Ecto neural progenitor cell (in vitro differentiated cells): ENCODE measurements around the gene CRELD1.
"Not testable (repeated sequence)": the region's sequence is repeated elsewhere in the genome, so short reads cannot be mapped to it uniquely, and the experiment has no call there.

Source experiments
- DNase-seq: peaks from one replicate; pipeline ENCODE4 v3.0.0-alpha.2; 2018; ENCODE audit warnings: low spot score

The CRELD1 gene, protein sequence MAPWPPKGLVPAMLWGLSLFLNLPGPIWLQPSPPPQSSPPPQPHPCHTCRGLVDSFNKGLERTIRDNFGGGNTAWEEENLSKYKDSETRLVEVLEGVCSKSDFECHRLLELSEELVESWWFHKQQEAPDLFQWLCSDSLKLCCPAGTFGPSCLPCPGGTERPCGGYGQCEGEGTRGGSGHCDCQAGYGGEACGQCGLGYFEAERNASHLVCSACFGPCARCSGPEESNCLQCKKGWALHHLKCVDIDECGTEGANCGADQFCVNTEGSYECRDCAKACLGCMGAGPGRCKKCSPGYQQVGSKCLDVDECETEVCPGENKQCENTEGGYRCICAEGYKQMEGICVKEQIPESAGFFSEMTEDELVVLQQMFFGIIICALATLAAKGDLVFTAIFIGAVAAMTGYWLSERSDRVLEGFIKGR

DNA sequence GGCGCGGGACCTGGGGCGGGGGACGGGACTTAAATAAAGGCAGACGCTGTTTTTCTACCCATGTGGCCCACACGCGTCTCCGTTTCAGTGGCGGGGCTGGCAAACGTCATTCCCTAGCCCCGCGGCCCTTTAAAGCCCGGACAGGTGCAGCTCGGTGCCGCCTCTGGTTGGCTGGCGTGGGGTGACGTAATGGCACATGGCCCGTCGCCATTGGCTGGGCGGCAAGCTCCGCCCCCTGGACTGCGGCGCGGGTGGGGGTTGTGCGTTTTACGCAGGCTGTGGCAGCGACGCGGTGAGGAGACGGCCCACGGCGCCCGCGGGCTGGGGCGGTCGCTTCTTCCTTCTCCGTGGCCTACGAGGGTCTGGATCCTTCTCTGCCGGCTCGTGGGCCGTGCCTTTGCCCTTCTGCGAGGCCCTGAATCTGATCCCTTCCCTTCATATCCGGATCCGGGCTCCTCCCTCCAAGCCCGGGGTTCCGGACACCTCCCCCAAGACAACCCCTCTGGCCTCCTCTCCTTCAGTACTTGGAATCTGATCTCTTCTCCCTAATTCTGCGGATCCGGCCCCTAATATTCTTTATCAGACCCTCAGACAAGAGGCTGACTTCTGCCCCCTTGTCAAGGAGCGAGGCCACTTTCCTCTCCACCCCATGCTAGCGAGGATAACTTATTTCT is at the start of gene CRELD1:
CRELD1 (plus strand) TSS at position 274 of the 674 bp plus-strand sequence. CDS start 605 bp downstream, outside the sequence.
- peak; percentile 97 for DNase-seq

DNA sequence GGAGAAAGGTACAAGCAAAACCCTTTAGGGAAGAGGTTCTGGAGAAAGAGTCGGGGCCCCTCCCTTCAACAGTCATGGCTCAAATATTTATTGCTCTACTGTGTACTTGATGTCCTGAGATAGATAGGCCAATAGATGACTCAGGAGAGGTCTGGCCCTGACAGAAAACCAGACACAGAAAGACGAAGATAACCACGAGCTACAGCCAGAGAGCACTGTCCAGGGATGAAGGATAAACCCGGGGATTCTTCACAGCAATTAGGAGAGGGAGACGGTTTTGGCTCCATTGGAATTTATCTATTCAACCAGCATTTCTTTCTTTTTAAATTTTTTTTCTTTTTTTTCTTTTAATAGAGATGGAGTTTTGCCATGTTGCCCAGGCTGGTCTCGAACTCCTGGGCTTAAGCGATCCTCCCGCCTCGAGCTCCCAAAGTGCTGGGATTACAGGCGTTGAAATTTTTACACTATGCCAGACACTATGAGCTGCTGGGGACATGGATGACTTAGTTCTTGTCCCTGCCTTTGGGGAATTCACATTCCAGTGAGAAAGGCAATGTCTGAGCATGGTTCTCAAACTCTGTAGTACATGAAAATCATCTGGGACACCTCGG is 49.0 kb upstream of the CRELD1 start:
- DNase-seq = no peak

DNA sequence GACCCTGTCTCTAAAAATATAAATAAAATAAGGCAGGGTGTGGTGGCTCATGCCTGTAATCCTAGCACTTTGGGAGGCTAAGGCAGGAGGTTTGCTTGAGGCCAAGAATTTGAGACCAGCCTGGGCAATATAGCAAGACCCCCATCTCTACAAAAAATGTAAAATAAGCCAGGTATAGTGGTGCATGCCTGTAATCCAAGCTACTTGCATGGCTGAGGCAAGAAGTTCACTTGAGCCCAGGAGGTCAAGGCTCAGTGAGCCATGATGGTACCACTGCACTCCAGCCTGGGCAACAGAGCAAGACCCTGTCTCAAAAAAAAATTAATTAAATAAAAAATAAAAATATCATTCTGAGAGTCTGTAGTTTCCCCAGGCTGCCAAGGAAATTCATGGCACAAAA is 47.3 kb upstream of the CRELD1 start:
- DNase-seq = no peak

DNA sequence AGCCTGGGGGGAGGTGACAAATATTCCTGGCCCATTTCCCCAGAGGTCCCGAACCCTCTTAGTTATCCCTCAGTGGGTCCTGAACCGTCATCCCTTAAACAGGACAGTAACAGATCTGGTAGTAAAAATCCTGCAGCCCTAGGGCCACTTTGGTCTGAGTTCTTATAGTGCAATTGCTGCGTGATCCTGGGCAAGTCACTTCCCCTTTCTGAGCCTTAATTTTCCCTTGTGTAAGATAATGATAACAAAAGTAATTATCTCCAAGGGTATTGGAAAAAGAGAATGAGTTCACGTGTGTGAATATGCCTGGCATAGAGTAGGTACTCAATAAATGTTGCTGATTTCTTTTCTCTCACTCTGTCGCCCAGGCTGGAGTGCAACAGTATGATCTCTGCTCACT is 46.2 kb upstream of the CRELD1 start:
- no peak for DNase-seq

DNA sequence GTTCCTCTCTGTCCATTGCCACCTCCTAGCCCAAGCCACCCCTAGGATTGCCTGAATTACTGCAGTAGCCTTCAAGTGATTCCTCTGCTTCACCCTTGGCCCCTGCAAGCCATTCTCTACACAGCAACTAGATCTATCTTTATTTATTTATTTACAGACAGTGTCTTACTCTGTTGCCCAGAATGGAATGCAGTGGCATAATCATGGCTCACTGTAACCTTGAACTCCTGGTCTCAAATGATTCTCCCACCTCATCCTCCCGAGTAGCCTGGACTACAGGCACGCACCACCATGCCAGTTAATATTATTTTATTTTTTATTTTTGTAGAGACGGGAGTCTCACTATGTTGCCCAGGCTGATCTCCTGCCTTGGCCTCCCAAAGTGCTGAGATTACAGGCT is 45.1 kb upstream of the CRELD1 start:
- DNase-seq = no peak

DNA sequence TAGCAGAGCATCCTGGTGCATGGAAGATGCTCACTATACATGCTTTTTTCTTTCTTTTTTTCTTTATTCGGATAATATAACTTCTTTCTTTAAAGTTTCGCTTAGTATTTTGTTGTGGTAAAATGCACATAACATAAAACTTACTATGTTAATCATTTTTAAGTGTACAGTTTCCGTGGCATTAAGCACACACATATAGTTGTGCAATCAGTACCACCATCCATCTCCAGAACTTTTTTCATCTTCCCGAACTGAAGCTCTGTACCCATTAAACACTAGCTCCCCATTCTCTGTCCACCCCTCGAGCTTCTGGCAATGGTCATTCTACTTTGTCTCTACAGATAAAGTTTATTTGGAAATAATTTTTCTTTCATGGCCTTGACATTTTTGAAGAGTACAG is 44.2 kb upstream of the CRELD1 start:
- no peak for DNase-seq

DNA sequence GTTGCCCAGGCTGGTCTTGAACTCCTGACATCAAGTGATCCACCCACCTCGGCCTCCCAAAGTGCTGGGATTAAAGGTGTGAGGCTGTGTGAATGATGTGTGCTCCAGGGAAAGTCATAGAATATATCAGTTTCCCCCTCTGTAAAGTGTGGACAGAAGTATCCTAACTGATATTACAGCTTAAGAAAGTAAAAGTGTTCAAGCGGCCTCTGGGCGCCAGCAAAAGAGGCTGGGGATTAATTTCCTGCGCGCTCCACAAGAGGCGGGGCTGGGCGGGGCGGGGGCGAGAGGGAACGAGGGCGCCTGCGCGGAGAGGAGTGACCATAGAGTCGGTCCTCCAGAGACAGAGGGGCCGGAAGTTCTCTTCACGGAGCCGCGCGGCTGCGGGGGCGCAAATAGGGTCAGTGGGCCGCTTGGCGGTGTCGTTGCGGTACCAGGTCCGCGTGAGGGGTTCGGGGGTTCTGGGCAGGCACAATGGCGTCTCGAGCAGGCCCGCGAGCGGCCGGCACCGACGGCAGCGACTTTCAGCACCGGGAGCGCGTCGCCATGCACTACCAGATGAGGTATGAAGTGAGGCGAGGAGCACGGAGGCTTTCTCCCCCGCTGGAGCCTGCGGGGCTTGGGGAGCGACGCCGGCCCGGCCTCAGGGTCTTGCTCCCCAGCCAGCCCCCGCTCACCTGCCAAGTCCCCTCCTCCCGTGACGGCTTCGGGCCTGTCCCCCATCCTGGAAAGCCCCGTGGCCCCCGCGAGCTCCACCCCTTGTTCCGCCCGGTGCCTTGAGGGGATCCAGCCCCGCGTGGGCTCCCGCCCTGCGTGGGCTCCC is 43.2 kb upstream of the CRELD1 start, which contains the start of gene JAGN1:
JAGN1 (plus strand) TSS at position 362 of the 823 bp plus-strand sequence; CDS start at position 475, 113 bp downstream.
- peak; percentile 95 for DNase-seq

DNA sequence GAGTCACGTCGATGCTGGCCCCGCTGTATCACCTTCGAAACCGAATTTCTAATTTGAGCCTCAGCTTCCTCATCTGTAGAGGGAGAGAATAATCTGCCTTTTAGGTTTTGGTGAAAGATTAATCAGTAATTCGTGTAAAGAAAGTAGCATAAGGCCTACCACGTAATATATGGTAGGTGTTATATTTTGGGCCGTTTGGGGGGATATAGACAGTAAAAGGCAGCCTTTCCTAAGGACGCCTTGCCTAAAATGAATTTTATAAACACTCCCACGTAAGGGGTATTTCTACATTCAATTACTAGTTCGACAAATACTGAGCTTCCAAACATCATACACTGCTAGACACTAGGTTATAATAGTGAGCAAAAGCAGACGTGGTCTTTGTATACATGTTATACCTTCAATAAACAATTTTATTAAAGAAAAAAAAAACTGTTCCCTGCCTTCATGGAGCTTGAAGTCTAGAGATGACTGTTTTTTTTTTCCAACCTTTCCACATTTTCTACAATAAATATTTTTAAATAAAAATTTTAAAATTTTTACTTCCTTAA is 42.5 kb upstream of the CRELD1 start:
- DNase-seq = no peak

DNA sequence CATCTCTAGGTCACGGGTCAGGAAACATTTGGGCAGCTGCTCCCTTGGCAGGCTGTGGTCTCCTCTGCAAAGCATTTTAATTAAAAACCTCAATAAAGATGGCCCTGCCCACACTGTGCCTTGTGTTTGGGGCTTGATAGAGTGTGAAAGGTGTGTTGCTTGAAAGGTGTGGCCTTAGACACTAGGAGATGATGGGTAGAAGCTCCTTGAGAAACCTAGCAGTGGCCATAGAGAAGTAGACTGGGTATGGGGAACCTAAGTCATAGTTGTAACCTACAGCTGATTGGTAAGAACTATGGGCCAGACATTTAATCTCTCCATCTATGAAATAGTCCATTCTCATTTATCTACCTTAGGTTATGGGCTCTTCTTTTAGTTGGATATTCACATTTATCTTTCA is 39.9 kb upstream of the CRELD1 start:
- no peak for DNase-seq

DNA sequence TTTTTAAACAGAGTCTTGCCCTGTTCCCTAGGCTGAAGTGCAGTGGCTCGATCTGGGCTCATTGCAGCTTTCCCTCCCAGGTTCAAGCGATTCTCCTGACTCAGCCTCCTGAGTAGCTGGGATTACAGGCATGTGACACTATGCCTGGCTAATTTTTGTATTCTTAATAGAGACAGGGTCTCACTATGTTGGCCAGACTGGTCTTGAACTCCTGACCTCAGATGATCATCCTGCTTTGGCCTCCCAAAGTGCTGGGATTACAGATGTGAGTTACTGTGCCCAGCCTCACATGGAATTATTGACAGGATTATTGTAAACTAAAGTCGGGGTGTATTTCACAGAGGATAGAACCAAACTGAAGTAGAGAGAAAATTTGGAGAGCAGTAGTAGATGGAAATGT is 37.9 kb upstream of the CRELD1 start:
- not testable (repeated sequence) for DNase-seq

DNA sequence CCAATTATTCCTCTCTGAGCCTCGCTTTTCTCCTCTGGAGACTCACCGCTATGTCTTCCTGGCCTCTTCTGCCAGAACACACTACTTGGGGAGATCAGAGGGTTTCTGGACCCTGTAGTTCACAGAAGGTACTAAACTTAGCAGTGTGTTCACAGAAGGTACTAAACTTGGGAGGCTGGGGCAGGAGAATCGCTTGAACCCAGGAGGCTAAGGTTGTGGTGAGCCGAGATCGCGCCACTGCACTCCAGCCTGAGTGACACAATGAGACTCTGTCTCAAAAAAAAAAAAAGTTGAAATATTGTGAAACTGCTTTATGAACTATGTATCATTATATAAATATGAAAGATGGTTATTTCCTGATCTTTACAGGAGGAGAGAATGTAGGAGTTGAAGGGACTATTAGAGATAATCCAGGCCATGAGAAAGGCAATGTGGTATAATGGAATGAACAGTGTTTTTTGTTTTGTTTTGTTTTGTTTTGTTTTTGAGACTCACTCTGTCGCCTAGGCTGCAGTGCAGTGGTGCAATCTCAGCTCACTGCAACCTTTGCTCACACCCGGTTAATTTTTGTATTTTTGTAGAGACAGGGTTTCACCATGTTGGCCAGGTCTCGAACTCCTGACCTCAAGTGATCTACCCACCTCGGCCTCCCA is 36.8 kb upstream of the CRELD1 start:
- not testable (repeated sequence) for DNase-seq

DNA sequence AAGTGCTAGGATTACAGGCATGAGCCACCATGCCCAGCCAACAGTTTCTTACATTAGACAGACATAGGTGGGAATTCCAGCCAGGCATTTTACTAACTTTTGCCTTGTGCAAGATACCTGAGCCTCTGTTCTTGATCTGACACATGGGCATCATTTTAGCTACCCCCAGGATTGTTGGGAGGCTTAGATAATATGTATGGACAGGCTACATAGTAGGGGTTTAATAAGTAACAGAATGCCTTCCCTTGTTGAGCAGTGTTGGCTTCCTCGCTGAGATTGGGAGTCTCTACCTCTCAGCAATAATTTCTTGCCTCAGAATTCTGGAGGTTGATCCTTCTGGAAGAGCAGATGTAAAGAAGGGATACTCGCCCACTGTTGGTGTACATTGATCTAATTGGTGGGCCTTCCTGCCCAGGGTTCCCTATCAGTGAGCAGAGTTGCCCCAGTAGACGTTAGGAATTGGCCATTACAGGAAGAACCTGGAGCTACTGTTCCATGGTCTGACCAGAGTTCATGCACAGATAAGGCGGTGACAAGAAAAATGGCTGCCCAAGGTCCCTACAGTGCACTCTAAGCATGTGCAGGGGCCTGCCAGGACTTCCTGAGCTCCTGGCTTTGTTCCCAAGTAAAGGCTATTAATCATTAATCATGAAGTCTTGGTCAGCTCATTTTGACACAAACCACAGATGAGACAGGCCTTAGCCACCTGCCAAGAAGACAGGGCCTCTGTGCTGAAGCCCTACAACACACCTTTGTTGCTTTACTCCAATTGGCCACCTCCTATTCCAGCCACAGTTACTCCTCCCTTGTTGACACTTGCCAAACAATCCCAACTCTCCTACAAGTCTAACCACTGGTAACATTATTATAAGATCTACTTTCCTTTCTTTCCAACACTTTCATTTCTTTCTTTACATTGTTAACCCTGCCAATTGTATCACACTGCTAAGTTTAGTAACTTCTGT is 35.9 kb upstream of the CRELD1 start:
- no peak for DNase-seq

DNA sequence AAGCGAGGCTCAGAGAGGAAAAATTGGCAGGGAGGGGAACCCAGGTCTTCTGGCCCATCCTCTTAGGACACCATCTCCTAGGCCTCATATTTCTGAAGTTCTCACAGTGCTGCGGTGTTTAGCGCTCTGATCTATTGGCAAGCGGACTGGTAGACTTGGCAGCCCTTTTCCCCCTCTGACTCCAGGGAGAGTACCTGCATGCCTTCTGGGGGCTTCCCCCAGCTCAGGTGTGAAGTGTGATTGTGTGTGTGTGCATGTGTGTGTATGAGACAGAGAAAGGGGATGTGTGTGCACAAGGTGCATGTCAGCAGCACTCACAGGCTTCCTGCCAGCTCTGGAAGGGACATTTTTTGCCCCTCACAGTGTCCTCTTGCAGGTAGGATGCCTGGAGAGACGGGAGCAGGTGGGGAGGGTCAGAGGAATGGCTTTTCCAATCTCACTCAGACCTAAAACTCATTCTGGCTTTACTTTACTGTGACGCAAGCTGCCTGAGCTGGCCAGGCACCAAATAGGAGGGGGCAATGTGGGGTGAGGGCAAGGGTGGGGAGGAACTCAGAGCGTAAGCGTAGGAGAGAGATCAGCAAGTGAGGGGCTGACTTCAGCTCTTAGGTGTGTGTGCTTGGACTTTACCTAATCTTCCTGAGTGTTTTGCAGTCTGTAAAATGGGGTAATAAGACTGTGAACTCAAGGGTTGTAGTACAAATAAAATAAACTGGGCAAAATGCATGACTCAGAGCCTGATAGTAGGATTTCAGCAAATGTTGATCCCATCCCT is 35.0 kb upstream of the CRELD1 start:
- DNase-seq = no peak

DNA sequence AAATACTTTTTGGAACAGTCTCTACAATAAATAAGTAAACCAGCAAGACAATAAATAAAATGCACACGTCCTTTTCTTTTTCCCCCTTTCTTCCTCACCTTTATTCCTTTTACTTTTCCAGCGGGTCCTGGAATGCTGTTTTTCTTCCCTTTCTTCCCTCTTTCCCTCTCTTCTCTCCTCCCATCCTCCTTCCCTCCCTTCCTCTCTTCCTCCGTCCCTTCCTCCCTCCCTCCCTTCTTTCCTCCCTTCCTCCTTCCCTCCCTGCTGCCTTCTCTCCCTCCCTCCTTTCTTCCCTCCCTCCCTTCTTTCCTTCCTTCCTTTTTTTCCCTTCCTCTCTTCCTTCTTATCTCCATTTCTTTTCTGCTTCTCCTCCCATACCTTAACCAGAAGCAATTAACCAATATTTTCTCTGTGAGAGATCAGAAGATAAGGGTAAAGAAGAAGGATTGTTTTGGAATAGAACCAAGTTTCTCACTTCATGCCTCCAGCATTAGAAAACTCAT is 34.3 kb upstream of the CRELD1 start:
- DNase-seq = no peak

DNA sequence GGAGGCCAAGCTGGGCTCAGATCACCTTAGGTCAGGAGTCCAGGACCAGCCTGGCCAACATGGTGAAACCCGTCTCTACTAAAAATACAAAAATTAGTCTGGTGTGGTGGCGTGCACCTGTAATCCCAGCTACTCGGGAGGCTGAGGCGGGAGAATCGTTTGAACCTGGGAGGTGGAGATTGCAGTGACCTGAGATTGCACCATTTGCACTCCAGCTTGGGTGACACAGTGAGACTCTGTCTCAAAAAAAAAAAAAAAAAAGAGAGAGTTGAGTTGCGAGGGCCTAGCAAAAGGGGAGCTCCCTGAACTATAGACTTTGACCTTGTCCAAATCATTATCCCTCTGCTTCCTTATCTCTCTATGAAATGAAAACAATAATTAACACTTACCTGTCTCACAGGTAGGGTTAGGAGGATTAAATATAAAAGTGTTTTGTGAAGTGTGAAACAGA is 32.6 kb upstream of the CRELD1 start:
- DNase-seq = not testable (repeated sequence)

DNA sequence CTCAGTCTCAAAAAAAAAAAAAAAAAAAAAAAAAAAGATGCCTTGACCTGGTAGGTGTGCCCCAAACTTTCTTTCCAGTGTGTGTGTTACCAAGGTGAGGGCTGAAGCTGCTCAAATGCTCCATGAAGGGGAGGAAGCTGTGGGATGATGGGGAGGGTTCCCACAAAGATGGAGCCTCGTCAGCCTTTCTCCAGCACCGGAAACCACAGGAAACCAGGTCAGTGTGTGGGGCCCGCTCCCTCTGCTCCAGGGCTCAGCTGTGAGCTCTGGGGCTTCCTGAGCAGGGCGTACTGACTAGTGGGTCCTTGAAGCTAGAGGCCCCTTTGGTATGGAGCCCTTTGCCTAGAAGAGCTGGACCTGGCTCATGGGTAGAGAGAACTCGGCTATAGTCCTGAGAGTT is 31.7 kb upstream of the CRELD1 start:
- DNase-seq = no peak

DNA sequence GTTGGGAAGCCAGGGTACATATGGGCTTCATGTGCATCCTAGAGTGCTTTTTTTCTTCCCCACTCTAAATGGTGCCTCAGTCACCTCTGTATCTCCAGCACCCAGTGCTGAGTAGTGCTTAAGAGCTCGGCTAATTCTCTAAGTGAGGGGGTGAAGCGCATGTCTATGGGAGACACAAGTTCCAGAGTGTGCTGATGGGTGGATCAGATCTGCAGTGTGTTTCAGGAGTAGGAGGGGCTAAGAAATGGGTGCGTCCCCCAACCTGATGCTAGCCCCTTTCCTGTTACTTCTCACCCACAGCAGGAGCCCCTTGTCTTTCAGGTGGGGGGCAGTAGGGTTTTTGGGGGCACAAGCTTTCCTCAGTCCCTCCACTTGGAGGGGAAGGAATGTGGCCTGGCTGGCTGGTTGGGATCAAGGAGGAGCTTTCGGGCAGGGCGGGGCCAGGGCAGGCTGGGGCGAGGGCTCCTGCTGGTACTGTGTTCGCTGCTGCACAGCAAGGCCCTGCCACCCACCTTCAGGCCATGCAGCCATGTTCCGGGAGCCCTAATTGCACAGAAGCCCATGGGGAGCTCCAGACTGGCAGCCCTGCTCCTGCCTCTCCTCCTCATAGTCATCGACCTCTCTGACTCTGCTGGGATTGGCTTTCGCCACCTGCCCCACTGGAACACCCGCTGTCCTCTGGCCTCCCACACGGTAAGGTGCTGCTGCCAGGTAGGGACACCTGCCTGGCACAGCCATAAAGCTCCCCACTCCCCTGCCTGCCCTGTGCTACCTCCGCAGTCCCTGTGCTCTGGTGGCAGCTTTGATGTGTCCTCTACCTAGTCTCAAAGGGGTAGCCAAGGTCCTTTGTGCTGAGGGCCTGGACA is 31.0 kb upstream of the CRELD1 start, which contains the start of gene IL17RE:
IL17RE (plus strand) TSS at position 477 of the 866 bp plus-strand sequence; CDS start at position 562, 85 bp downstream.
- peak; percentile 61 for DNase-seq

DNA sequence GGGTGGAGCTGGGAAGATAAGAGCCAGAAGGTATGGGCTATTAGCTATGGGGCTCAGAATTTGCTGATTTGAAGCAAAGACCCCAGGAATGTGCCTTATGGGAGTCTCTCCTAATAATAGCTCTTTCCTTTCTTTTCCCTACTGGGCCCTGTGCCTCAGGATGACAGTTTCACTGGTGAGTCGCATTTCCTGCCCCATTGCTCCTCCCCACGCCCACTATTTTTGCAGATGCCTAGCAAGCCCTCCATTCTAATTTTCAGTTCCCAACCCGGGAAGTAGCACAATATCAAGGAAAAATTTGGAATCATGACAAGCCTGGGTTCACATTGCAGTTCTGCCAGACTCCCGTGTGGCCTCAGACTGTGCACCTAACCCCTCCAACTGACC is 30.4 kb upstream of the CRELD1 start:
- DNase-seq = no peak
